ENCODE results near the gene ODC1. TPM values are rescaled to one million over a fixed set of nuclear protein-coding genes. Genes with fewer than 3 reads are reported as not detected.

The ODC1 gene
- total RNA-seq, 1 experiment from 2014 or later: 231 TPM

DNA sequence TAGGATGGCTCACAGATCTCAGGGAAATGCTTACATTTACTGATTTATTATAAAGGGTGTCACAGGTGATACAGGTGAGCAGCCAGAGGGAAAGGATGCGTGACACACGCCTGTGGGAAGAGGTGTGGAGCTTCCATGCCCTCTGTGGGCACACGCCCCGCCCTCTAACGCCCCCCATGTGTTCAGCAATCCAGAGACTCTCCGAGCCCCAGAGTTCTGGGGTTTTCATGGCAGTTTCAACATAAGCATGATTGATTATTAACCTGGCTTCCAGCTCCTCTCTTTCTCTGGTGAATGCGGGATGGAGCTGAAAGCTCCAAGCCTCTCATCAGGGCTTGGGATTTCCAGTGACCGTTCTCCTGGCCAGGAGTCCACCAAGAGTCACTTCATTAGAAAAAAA, 34.3 kb upstream of the ODC1 start:
- ChIA-PET CTCF (no interaction called here), RAD21 (ENCODE audit: low non-redundant PET in 1 of 2, low total read pairs in 2 of 2, uncharacterized antibody in 2 of 2, unreplicated experiment in 2 of 2) (no interaction called here), POLR2A (no interaction called here)
- H3K9ac ChIP-seq (ENCODE audit: low read length): no peak overlapping the region
- H3K4me3 ChIP-seq (replicated peaks in 1 of 2; ENCODE audit: low read depth in 1 of 2, low read length in 2 of 2): no peak overlapping the region
- no peaks in the 10 kb centered on the region for H3K9me2 ChIP-seq (ENCODE audit: insufficient read depth)
- ATAC-seq: no peak
- no peak overlapping the region for H3K27ac ChIP-seq (ENCODE audit: low read depth, low read length)
- H3K4me2 ChIP-seq (ENCODE audit: low read length): no peak overlapping the region
- no peak overlapping the region for H2AFZ ChIP-seq (ENCODE audit: low read depth, low read length, poor library complexity, severe bottlenecking)
- no peaks in the 10 kb centered on the region for H3K4me1 ChIP-seq (ENCODE audit: control insufficient read depth in 1 of 2, insufficient read depth in 2 of 2, low read length in 2 of 2)
- intact Hi-C loops (cut with micrococcal nuclease): no loop called here
- no peaks in the 10 kb centered on the region for H3K36me3 ChIP-seq (ENCODE audit: control insufficient read depth in 1 of 2, insufficient read depth in 2 of 2, low read length in 2 of 2)
- TF ChIP-seq ZNF274 (IDR thresholded peaks at IDR 0.05; ENCODE audit: low read depth, low read length) (no peak), TCF7L2 (IDR thresholded peaks at IDR 0.05; ENCODE audit: borderline replicate concordance, extremely low read depth, insufficient read depth, insufficient read length) (no peak), SRF (IDR thresholded peaks at IDR 0.05; ENCODE audit: low read depth) (no peak), JUND (IDR thresholded peaks at IDR 0.05) (no peak), MAX (IDR thresholded peaks at IDR 0.05) (no peak), RAD21 (IDR thresholded peaks at IDR 0.05; ENCODE audit: low read depth) (no peak), EZH2phosphoT487 (IDR thresholded peaks at IDR 0.05; ENCODE audit: borderline replicate concordance) (no peak), CEBPB (IDR thresholded peaks at IDR 0.05; ENCODE audit: low read depth) (no peak), ZBTB33 (IDR thresholded peaks at IDR 0.05; ENCODE audit: extremely low read depth, insufficient replicate concordance, low read length) (no peak), ELF1 (IDR thresholded peaks at IDR 0.05; ENCODE audit: borderline replicate concordance, low read depth) (no peak), POLR2A (IDR thresholded peaks at IDR 0.05; ENCODE audit: borderline replicate concordance, extremely low read depth, insufficient read depth, insufficient read length) (no peak), CBX3 (IDR thresholded peaks at IDR 0.05; ENCODE audit: low read depth) (no peak), SP1 (IDR thresholded peaks at IDR 0.05; ENCODE audit: low read depth) (no peak), YY1 (IDR thresholded peaks at IDR 0.05; ENCODE audit: extremely low read depth, insufficient replicate concordance, low read depth, low read length) (no peak), EZH2 (IDR thresholded peaks at IDR 0.05) (no peak), POLR2AphosphoS5 (IDR thresholded peaks at IDR 0.05; ENCODE audit: low read depth, low read length) (no peak)
- TF ChIP-seq, protein P1, sequence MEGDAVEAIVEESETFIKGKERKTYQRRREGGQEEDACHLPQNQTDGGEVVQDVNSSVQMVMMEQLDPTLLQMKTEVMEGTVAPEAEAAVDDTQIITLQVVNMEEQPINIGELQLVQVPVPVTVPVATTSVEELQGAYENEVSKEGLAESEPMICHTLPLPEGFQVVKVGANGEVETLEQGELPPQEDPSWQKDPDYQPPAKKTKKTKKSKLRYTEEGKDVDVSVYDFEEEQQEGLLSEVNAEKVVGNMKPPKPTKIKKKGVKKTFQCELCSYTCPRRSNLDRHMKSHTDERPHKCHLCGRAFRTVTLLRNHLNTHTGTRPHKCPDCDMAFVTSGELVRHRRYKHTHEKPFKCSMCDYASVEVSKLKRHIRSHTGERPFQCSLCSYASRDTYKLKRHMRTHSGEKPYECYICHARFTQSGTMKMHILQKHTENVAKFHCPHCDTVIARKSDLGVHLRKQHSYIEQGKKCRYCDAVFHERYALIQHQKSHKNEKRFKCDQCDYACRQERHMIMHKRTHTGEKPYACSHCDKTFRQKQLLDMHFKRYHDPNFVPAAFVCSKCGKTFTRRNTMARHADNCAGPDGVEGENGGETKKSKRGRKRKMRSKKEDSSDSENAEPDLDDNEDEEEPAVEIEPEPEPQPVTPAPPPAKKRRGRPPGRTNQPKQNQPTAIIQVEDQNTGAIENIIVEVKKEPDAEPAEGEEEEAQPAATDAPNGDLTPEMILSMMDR (IDR thresholded peaks at IDR 0.05 in 2 of 3, conservative IDR thresholded peaks at IDR 0.05 in 1 of 3; ENCODE audit: borderline replicate concordance in 1 of 3, insufficient read depth in 1 of 3, low read depth in 2 of 3, low read length in 2 of 3): no peak
- TF ChIP-seq, protein P2, sequence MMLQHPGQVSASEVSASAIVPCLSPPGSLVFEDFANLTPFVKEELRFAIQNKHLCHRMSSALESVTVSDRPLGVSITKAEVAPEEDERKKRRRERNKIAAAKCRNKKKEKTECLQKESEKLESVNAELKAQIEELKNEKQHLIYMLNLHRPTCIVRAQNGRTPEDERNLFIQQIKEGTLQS (IDR thresholded peaks at IDR 0.05): no peak
- TF ChIP-seq, protein P3, sequence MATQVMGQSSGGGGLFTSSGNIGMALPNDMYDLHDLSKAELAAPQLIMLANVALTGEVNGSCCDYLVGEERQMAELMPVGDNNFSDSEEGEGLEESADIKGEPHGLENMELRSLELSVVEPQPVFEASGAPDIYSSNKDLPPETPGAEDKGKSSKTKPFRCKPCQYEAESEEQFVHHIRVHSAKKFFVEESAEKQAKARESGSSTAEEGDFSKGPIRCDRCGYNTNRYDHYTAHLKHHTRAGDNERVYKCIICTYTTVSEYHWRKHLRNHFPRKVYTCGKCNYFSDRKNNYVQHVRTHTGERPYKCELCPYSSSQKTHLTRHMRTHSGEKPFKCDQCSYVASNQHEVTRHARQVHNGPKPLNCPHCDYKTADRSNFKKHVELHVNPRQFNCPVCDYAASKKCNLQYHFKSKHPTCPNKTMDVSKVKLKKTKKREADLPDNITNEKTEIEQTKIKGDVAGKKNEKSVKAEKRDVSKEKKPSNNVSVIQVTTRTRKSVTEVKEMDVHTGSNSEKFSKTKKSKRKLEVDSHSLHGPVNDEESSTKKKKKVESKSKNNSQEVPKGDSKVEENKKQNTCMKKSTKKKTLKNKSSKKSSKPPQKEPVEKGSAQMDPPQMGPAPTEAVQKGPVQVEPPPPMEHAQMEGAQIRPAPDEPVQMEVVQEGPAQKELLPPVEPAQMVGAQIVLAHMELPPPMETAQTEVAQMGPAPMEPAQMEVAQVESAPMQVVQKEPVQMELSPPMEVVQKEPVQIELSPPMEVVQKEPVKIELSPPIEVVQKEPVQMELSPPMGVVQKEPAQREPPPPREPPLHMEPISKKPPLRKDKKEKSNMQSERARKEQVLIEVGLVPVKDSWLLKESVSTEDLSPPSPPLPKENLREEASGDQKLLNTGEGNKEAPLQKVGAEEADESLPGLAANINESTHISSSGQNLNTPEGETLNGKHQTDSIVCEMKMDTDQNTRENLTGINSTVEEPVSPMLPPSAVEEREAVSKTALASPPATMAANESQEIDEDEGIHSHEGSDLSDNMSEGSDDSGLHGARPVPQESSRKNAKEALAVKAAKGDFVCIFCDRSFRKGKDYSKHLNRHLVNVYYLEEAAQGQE (IDR thresholded peaks at IDR 0.05; ENCODE audit: low read depth): no peak
- no peaks in the 10 kb centered on the region for H3K79me2 ChIP-seq (ENCODE audit: insufficient read depth, low read length)
- H3K27me3 ChIP-seq (ENCODE audit: insufficient read depth, low read length): peaks cover 63% of the 10 kb centered on the region
- H4K20me1 ChIP-seq (ENCODE audit: insufficient read depth): no peaks in the 10 kb centered on the region
- BruUV-seq (replicated peaks): no TSS peak
- no peak for DNase-seq (ENCODE audit: low read depth, low spot score)
- no peaks in the 10 kb centered on the region for H3K9me3 ChIP-seq (ENCODE audit: control insufficient read depth in 1 of 2, insufficient read depth in 1 of 2, low read depth in 1 of 2, low read length in 2 of 2)
